WTC11 (cell line): ENCODE results near the gene NOP56. TPM values are rescaled to one million over a fixed set of nuclear protein-coding genes. Genes with fewer than 3 reads are reported as not detected.

ENCODE experiments used
- CBFB ChIP-seq: sonication (generic); formaldehyde crosslinking; IDR thresholded peaks from 2 replicates; pipeline ENCODE4 v1.8.1; 2022; ENCODE audit warnings: mild to moderate bottlenecking, low read depth, missing genetic modification reagents
- CREM ChIP-seq: sonication (generic); formaldehyde crosslinking; IDR thresholded peaks from 2 replicates; pipeline ENCODE4 v1.8.1; 2022; ENCODE audit warnings: mild to moderate bottlenecking, missing genetic modification reagents, moderate library complexity
- FOXJ3 ChIP-seq: sonication (generic); formaldehyde crosslinking; IDR thresholded peaks from 2 replicates; pipeline ENCODE4 v1.9.0; 2021; ENCODE audit warnings: missing genetic modification reagents, mild to moderate bottlenecking, borderline replicate concordance
- FOXP1 ChIP-seq: sonication (generic); formaldehyde crosslinking; IDR thresholded peaks from 2 replicates; pipeline ENCODE4 v1.8.0; 2022; ENCODE audit warnings: missing genetic modification reagents, mild to moderate bottlenecking, moderate library complexity, borderline replicate concordance
- JUN ChIP-seq: sonication (generic); formaldehyde crosslinking; IDR thresholded peaks from 2 replicates; pipeline ENCODE4 v1.8.0; 2023; ENCODE audit warnings: mild to moderate bottlenecking, missing genetic modification reagents
- NFATC4 ChIP-seq: fragments of 250-450 bp; sonication (Bioruptor Pico); IDR thresholded peaks from 2 replicates; pipeline ENCODE4 v1.9.0; 2021; ENCODE audit warnings: mild to moderate bottlenecking
- NFE2L1 ChIP-seq: sonication (generic); formaldehyde crosslinking; IDR thresholded peaks from 2 replicates; pipeline ENCODE4 v1.8.1; 2023; ENCODE audit warnings: missing genetic modification reagents
- NFYB ChIP-seq: sonication (generic); formaldehyde crosslinking; conservative IDR thresholded peaks from 2 replicates; pipeline ENCODE4 v1.8.0; 2022; ENCODE audit warnings: low read depth, missing genetic modification reagents
- NR2C2 ChIP-seq: sonication (generic); formaldehyde crosslinking; IDR thresholded peaks from 2 replicates; pipeline ENCODE4 v1.8.0; 2022; ENCODE audit warnings: mild to moderate bottlenecking, missing genetic modification reagents
- NR3C1 ChIP-seq: sonication (generic); formaldehyde crosslinking; conservative IDR thresholded peaks from 2 replicates; pipeline ENCODE4 v1.8.1; 2023; ENCODE audit warnings: low read depth, mild to moderate bottlenecking, missing genetic modification reagents
- PRRX2 ChIP-seq: fragments of 250-450 bp; sonication (Bioruptor Pico); IDR thresholded peaks from 2 replicates; pipeline ENCODE4 v1.8.0; 2021; ENCODE audit warnings: mild to moderate bottlenecking
- TEAD1 ChIP-seq: sonication (generic); formaldehyde crosslinking; IDR thresholded peaks from 2 replicates; pipeline ENCODE4 v1.8.0; 2022; ENCODE audit warnings: mild to moderate bottlenecking, missing genetic modification reagents
- ZBTB21 ChIP-seq: sonication (generic); formaldehyde crosslinking; IDR thresholded peaks from 2 replicates; pipeline ENCODE4 v1.8.1; 2023; ENCODE audit warnings: mild to moderate bottlenecking, missing genetic modification reagents, borderline replicate concordance
- ZNF232 ChIP-seq: sonication (generic); formaldehyde crosslinking; IDR thresholded peaks from 2 replicates; pipeline ENCODE4 v1.8.0; 2022; ENCODE audit warnings: mild to moderate bottlenecking, missing genetic modification reagents
- ZNF263 ChIP-seq: sonication (generic); formaldehyde crosslinking; IDR thresholded peaks from 2 replicates; pipeline ENCODE4 v1.8.1; 2022; ENCODE audit warnings: low read depth, mild to moderate bottlenecking, moderate library complexity, missing genetic modification reagents
- ZNF396 ChIP-seq: fragments of 250-450 bp; sonication (Bioruptor Pico); IDR thresholded peaks from 2 replicates; pipeline ENCODE4 v1.8.0; 2021; ENCODE audit warnings: mild to moderate bottlenecking, moderate library complexity, borderline replicate concordance
- ZNF416 ChIP-seq: fragments of 250-450 bp; sonication (Bioruptor Pico); IDR thresholded peaks from 2 replicates; pipeline ENCODE4 v1.9.0; 2021; ENCODE audit warnings: mild to moderate bottlenecking, inconsistent platforms
- ZNF532 ChIP-seq: fragments of 250-450 bp; sonication (Bioruptor Pico); IDR thresholded peaks from 2 replicates; pipeline ENCODE4 v1.9.0; 2021; ENCODE audit warnings: mild to moderate bottlenecking, borderline replicate concordance
- ZSCAN18 ChIP-seq: fragments of 250-450 bp; sonication (Bioruptor Pico); IDR thresholded peaks from 2 replicates; pipeline ENCODE4 v2.1.2; 2022; ENCODE audit warnings: mild to moderate bottlenecking, moderate library complexity
- total RNA-seq: library from RNA; stranded (reverse); gene quantifications from 3 replicates; pipeline ENCODE4 v1.2.3, GENCODE V29; 2021
- TF ChIP-seq, protein P1 (sequence below): sonication (generic); formaldehyde crosslinking; IDR thresholded peaks from 2 replicates; pipeline ENCODE4 v1.8.0; 2022; ENCODE audit warnings: mild to moderate bottlenecking, missing genetic modification reagents
- TF ChIP-seq, protein P2 (sequence below): sonication (generic); formaldehyde crosslinking; IDR thresholded peaks from 2 replicates; pipeline ENCODE4 v1.8.1; 2023; ENCODE audit warnings: mild to moderate bottlenecking, missing genetic modification reagents
- TF ChIP-seq, protein P3 (sequence below): sonication (generic); formaldehyde crosslinking; IDR thresholded peaks from 2 replicates; pipeline ENCODE4 v1.8.1; 2023; ENCODE audit warnings: mild to moderate bottlenecking, moderate library complexity, missing genetic modification reagents
- TF ChIP-seq, protein P4 (sequence below): sonication (generic); formaldehyde crosslinking; IDR thresholded peaks from 2 replicates; pipeline ENCODE4 v1.8.1; 2023; ENCODE audit warnings: mild to moderate bottlenecking, missing genetic modification reagents, moderate library complexity
- TF ChIP-seq, protein P5 (sequence below): fragments of 250-450 bp; sonication (Bioruptor Pico); conservative IDR thresholded peaks from 2 replicates; pipeline ENCODE4 v1.9.0; 2021; ENCODE audit warnings: mild to moderate bottlenecking

Gene NOP56
- total RNA-seq, 1 experiment from 2014 or later = 634 TPM

- no peak for TF ChIP-seq NR2C2 (CRISPR knock-in tag)
- TF ChIP-seq, protein P1, sequence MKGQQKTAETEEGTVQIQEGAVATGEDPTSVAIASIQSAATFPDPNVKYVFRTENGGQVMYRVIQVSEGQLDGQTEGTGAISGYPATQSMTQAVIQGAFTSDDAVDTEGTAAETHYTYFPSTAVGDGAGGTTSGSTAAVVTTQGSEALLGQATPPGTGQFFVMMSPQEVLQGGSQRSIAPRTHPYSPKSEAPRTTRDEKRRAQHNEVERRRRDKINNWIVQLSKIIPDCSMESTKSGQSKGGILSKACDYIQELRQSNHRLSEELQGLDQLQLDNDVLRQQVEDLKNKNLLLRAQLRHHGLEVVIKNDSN (CRISPR knock-in tag) = no peak
- 0 out of 2 replicates have a peak, but pooled peaks have one; percentile 29 for TF ChIP-seq ZNF232 (CRISPR knock-in tag)
- TF ChIP-seq NFE2L1 (CRISPR knock-in tag) = no peak; the same call in 1 of the 2 replicates
- no peak for TF ChIP-seq CREM (CRISPR knock-in tag)
- TF ChIP-seq ZBTB21 (CRISPR knock-in tag) = 0 out of 2 replicates have a peak, but pooled peaks have one; percentile 27
- TF ChIP-seq, protein P2, sequence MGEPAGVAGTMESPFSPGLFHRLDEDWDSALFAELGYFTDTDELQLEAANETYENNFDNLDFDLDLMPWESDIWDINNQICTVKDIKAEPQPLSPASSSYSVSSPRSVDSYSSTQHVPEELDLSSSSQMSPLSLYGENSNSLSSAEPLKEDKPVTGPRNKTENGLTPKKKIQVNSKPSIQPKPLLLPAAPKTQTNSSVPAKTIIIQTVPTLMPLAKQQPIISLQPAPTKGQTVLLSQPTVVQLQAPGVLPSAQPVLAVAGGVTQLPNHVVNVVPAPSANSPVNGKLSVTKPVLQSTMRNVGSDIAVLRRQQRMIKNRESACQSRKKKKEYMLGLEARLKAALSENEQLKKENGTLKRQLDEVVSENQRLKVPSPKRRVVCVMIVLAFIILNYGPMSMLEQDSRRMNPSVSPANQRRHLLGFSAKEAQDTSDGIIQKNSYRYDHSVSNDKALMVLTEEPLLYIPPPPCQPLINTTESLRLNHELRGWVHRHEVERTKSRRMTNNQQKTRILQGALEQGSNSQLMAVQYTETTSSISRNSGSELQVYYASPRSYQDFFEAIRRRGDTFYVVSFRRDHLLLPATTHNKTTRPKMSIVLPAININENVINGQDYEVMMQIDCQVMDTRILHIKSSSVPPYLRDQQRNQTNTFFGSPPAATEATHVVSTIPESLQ (CRISPR knock-in tag) = no peak
- TF ChIP-seq NFYB (CRISPR knock-in tag) = no peak
- TF ChIP-seq NR3C1 (CRISPR knock-in tag) = no peak
- TF ChIP-seq PRRX2 (CRISPR knock-in tag) = peak; percentile 87
- peak; percentile 91 for TF ChIP-seq ZNF532 (CRISPR knock-in tag)
- TF ChIP-seq FOXP1 (CRISPR knock-in tag) = peak; percentile 60; the same call in 1 of the 2 replicates
- no peak for TF ChIP-seq ZNF396 (CRISPR knock-in tag)
- peak; percentile 90 for TF ChIP-seq NFATC4 (CRISPR knock-in tag)
- TF ChIP-seq FOXJ3 = no peak
- no peak for TF ChIP-seq CBFB (CRISPR knock-in tag)
- TF ChIP-seq ZNF263 (CRISPR knock-in tag) = no peak
- no peak for TF ChIP-seq TEAD1
- TF ChIP-seq, protein P3, sequence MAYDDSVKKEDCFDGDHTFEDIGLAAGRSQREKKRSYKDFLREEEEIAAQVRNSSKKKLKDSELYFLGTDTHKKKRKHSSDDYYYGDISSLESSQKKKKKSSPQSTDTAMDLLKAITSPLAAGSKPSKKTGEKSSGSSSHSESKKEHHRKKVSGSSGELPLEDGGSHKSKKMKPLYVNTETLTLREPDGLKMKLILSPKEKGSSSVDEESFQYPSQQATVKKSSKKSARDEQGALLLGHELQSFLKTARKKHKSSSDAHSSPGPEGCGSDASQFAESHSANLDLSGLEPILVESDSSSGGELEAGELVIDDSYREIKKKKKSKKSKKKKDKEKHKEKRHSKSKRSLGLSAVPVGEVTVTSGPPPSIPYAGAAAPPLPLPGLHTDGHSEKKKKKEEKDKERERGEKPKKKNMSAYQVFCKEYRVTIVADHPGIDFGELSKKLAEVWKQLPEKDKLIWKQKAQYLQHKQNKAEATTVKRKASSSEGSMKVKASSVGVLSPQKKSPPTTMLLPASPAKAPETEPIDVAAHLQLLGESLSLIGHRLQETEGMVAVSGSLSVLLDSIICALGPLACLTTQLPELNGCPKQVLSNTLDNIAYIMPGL (CRISPR knock-in tag) = no peak
- peak; percentile 12; the same call in 1 of the 2 replicates for TF ChIP-seq JUN (CRISPR knock-in tag)
- no peak for TF ChIP-seq ZSCAN18 (CRISPR knock-in tag)
- TF ChIP-seq, protein P4, sequence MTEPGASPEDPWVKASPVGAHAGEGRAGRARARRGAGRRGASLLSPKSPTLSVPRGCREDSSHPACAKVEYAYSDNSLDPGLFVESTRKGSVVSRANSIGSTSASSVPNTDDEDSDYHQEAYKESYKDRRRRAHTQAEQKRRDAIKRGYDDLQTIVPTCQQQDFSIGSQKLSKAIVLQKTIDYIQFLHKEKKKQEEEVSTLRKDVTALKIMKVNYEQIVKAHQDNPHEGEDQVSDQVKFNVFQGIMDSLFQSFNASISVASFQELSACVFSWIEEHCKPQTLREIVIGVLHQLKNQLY (CRISPR knock-in tag) = no peak
- peak; percentile 64 for TF ChIP-seq ZNF416 (CRISPR knock-in tag)
- TF ChIP-seq, protein P5, sequence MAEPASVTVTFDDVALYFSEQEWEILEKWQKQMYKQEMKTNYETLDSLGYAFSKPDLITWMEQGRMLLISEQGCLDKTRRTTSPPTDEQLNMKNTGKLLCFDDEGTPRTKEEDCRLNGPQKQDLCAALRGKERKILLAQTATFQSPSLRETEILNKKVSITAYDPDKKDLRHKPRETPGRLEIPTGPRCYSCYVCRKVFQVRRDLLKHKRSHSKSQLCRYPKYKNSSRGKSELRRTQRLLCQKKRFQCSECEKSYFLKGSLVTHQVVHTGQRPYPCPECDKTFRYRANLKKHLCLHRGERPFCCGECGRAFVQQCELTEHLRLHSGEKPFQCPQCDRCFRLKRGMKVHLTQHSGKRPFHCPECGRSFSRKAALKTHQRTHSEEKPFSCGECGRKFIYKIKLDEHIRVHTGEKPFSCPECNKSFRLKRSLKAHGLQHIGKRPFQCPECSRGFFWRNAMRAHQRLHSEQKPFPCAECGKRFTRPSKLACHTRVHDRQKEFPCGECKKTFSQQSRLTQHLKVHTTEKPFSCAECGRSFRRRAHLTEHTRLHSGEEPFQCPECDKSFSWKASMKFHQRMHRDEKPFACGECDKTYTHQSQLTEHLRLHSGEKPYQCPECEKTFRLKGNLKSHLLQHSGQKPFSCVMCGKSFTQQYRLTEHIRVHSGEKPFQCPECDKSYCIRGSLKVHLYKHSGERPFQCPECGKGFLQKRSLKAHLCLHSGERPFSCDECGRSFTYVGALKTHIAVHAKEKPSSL = peak; percentile 84; the same call in 1 of the 2 replicates
Measured at GRCh38 chr20:2658414-2659354, 6.3 kb downstream of the NOP56 start (continued).
